ENCODE data around the gene ANO8. TPM values are rescaled to one million over a fixed set of nuclear protein-coding genes. Genes with fewer than 3 reads are reported as not detected.
"Not testable (repeated sequence)": the region's sequence is repeated elsewhere in the genome, so short reads cannot be mapped to it uniquely, and the experiment has no call there.

Gene ANO8
- total RNA-seq, 1 donor from 2014 or later, result 34.8 TPM

DNA sequence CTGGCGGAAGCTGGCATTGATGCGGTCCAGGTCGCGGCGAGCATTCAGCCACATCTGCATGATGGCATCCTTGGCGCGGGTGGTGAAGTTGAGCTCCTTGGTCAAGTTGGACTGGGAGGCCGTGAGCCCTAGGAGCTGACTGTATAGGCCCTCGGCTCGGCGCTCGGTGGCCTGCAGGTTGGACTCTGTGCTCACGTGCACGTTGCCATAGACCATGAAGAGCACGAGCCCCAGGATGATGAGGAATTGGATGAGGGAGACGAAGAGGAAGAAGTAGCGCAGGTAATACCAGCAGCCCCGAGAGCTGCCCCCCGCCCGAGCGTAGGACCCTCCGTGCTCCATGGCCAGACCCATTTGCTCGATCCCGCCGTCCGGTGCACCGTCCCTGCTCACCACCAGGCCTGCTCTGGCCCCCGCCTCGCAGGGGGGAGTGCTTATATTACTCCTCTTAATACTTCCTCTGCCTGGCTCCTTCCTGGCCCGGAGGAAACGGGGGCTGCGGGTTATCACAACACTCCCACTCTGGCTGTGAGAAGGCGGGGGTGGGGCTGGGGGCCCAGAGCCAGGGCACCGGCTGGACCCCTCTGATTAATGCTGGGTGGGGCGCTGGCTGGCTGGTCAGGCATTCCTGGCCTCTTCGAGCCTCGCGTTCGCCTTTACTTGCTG, 42.4 kb upstream of the ANO8 start, which contains the start of gene PLVAP:
TSS of gene PLVAP (minus strand) at position 408 of the 666 bp plus-strand sequence. CDS start at position 354, 54 bp downstream.
- Histone ChIP-seq H3K36me3 (no peaks in the 10 kb centered on the region), H3K4me3 (peak within 1 kb of the TSS in 1 of 2 donors; percentile 26), H3K27ac (no peak within 1 kb of the TSS), H3K27me3 (no peaks in the 10 kb centered on the region), H3K9me3 (no peaks in the 10 kb centered on the region), H3K4me1 (peaks cover 0 to 2% of the 10 kb centered on the region in 2 donors)
- TF ChIP-seq, protein P1, sequence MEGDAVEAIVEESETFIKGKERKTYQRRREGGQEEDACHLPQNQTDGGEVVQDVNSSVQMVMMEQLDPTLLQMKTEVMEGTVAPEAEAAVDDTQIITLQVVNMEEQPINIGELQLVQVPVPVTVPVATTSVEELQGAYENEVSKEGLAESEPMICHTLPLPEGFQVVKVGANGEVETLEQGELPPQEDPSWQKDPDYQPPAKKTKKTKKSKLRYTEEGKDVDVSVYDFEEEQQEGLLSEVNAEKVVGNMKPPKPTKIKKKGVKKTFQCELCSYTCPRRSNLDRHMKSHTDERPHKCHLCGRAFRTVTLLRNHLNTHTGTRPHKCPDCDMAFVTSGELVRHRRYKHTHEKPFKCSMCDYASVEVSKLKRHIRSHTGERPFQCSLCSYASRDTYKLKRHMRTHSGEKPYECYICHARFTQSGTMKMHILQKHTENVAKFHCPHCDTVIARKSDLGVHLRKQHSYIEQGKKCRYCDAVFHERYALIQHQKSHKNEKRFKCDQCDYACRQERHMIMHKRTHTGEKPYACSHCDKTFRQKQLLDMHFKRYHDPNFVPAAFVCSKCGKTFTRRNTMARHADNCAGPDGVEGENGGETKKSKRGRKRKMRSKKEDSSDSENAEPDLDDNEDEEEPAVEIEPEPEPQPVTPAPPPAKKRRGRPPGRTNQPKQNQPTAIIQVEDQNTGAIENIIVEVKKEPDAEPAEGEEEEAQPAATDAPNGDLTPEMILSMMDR (IDR thresholded peaks at IDR 0.05), result no peak
- peak in 1 of 2 donors; percentile 68 for DNase-seq (ENCODE audit: low spot score in 2 of 2)
- intact Hi-C loops (cut with DNase I), result no loop called here

DNA sequence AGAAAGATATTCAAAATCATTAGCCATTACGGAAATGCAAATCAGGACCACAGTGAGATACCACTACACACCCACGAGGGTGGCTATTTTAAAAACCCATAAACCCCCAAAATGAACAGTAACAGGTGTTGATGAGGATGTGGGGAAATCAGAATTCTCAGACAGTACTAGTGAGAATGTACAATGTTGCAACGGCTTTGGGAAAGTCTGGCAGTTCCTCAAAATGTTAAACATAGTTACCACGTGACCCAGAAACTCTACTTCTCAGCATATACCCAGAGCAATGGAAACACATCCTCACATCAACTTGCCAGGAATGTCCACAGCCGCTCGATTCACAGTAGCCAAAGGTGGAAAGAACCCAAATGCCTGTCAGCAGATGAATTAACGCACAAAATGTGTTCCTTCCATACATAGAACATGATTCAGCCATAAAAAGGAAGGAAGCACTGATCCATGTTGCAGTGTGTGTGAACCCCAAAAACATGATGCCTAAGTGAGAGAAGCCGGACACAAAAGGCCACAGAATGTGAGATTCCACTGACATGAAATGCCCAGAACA, 35.5 kb upstream of the ANO8 start:
- H3K27me3 ChIP-seq, result no peaks in the 10 kb centered on the region
- peak in 1 of 2 donors; percentile 68 for DNase-seq (ENCODE audit: low spot score in 2 of 2)
- H3K4me1 ChIP-seq, result no peaks in the 10 kb centered on the region
- H3K27ac ChIP-seq, result peak overlapping the region in 1 of 2 donors; percentile 33
- no peak overlapping the region for H3K4me3 ChIP-seq
- H3K36me3 ChIP-seq, result no peaks in the 10 kb centered on the region
- no peaks in the 10 kb centered on the region for H3K9me3 ChIP-seq
- TF ChIP-seq, protein P1 (IDR thresholded peaks at IDR 0.05), result no peak
- intact Hi-C loops (cut with DNase I), result no loop called here

DNA sequence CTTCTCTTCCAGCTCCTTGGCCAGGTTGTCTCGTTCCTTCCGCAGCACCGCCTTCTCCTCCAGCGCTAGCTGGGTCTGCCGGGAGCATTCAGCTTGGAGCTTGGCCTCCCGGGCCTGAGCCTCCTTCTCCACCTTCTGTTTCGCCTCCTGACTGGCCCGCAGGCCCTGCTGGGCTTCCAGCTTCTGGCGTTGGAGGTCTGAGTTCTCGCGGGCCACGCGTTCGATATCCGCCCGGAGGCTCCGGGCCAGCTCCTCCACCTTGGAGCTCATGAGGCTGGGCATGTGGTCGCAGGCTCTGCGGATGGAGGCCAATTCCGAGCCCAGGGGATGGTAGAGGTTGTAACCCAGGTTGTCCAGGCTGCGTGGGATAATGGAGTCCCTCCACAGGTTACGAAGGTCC, 30.7 kb upstream of the ANO8 start:
- H3K27ac ChIP-seq, result no peak overlapping the region
- TF ChIP-seq, protein P1 (IDR thresholded peaks at IDR 0.05), result no peak
- no peaks in the 10 kb centered on the region for H3K4me1 ChIP-seq
- H3K36me3 ChIP-seq, result no peaks in the 10 kb centered on the region
- intact Hi-C loops (cut with DNase I), result no loop called here
- no peak overlapping the region for H3K4me3 ChIP-seq
- DNase-seq (ENCODE audit: low spot score in 2 of 2), result no peak
- no peaks in the 10 kb centered on the region for H3K27me3 ChIP-seq
- no peaks in the 10 kb centered on the region for H3K9me3 ChIP-seq

DNA sequence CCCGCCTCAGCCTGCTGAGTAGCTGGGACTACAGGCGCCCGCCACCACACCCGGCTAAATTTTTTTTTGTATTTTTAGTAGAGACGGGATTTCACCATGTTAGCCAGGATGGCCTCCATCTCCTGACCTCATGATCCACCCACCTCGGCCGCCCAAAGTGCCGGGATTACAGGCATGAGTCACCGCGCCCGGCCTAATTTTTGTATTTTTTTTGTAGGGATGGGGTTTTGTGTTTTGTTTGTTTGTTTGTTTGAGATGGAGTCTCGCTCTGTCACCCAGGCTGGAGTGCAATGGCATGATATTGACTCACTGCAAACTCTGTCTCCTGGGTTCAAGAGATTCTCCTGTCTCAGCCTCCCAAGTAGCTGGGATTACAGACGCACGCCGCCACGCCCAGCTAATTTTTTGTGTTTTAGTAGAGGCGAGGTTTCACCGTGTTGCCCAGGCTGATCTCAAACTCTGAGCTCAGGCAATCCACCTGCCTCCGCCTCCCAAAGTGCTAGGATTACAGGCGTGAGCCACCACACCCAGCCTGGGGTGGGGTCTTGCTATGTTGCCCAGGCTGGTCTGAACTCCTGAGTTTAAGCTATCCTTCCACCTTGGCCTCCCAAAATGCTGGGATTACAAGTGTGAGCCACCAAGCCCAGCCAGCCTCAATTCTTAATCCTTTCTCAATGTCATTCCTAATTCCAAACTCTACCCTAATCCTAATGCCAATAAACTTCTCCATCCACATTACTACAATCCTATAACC, 29.4 kb upstream of the ANO8 start:
- intact Hi-C loops (cut with DNase I); H3K9me3 ChIP-seq; H3K27me3 ChIP-seq; H3K4me1 ChIP-seq; DNase-seq (ENCODE audit: low spot score in 2 of 2); H3K4me3 ChIP-seq; H3K36me3 ChIP-seq; H3K27ac ChIP-seq: not testable (repeated sequence)

DNA sequence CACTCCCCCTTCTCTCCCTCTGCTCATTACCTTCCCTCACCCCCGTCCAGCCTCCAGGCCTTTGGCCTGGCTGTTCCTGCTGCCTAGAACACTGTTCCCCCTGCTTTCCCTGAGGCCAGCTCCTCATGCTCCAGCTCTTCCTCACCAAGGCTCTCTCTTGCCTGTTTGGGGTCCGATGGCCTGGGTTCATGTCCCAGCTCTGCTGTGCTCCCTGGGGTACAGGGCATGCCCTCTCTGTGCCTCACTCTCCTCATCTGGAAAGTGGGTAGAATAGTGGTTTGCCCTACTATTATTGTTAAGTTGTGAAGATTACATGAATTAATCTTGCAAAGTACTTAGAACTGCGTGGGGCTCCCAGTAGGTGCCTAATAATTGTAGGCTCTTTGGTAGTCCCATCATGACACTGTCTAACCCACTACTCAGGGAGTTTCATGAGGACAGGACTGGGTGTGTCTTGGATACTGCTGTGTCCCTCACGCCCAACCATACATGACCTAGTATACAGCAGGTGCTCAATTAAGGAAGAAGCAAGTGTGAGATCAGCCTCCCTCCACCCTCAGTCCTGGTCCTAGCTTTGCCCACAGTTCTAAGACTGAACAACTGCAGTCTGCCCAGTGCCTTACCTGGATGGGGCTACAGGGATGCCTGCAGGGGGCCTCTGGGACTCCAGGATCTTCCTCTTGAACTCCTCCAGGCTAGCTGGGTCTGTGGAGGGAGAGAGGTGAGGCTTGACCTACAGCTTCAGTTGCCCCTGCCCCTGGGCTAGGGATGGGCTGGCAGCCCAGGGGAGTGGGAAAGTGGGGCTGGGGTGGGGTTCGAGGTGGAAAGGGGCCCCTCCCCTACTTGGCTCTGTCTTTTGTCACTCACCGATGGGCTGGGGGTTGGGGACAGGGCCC, 25.5 kb upstream of the ANO8 start:
- Histone ChIP-seq H3K9me3 (no peaks in the 10 kb centered on the region), H3K27me3 (no peaks in the 10 kb centered on the region), H3K27ac (no peak overlapping the region), H3K4me1 (no peaks in the 10 kb centered on the region), H3K36me3 (no peaks in the 10 kb centered on the region), H3K4me3 (no peak overlapping the region)
- DNase-seq (ENCODE audit: low spot score in 2 of 2), result no peak
- intact Hi-C loops (cut with DNase I), result no loop called here
- TF ChIP-seq, protein P1 (IDR thresholded peaks at IDR 0.05), result no peak

Measured in ascending aorta (tissue), 2 donors.